Inflammatory macrophage treated with lipopolysaccharide for 4 hours (primary cell): ENCODE measurements around the gene ZFAND3.
"Not testable (repeated sequence)": the region's sequence is repeated elsewhere in the genome, so short reads cannot be mapped to it uniquely, and the experiment has no call there.

Source experiments
- DNase-seq: peaks from one replicate; pipeline ENCODE4 v3.0.0-alpha.2; 2020

The ZFAND3 gene

DNA sequence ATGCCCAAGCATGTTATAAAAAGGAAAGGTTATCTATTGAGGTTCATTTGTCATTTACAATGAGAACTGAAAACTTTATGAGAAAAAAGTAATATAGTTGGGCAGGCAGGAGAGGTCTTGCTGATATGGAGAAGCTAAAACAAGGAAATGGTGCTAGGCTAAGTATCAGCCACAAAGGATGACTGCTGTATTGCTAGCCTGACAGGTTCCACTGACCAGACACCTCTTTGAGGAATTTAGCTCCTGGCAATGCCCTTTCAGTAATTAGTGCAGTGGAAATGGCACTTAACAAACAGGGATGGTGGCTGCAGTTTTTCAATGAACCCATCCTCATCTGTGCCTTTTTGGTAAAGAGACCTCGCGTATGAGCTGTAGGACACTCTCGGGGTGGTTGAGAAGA is 284.4 kb downstream of the ZFAND3 start:
- no peak for DNase-seq

DNA sequence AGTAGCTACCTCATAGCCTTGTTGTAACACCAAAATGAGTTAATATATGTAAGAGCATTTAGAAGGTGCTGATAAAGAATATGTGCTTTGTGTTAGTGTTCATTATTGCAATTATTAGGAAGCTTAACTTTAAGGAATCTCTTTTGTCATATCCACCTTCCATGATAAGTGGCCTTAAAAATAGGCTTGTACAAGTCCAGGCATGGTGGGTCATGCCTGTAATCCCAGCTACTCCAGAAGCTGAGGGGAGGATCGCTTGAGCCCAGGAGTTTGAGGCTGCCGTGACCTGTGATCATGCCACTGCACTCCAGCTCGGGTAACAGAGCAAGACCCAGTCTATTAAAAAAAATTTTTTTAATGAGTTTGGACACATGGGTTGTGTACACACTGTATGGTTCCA is 285.5 kb downstream of the ZFAND3 start:
- no peak for DNase-seq

DNA sequence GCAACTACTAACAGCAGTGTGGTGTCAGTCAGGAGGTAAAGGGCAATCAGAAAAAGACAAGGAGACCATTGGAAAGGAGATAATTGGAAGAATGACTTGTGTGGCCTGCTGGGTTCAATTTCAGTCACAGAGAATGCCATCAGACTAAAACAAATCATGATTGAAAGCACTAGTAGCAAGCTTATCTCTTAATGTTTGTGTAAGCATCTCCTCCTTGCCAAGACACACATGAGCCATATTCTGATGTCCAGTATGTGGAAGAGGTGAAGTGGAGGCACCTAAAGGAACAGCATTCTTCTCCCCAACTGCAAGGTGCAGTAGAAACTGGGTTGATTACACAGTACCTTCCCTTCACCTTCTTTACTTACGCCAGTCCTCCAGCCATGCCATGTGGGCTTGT is 287.5 kb downstream of the ZFAND3 start:
- DNase-seq: no peak

DNA sequence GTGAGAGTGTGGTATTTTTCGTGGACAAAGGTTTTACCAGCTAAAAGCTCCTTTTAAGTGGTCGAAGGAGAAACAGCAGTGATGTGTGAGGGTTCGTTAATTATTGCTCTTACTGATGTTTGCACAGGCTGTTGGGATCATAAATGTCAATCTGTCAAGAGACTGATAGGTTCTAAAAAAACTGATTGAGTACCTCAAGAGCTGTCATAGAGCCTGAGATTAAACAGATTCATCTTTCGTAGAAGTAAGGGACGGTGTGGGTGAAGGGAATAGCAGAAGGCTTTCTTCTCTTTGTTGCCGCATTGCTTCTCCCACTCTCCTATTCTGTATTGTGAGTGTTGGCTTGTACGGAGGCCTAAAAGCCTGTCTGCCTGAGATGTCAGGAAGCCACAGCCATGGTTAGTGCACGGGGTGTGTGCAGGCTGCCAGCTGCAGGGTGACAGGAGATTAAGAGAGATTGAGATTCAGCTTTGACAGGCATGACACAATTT is 291.0 kb downstream of the ZFAND3 start:
- DNase-seq: no peak

DNA sequence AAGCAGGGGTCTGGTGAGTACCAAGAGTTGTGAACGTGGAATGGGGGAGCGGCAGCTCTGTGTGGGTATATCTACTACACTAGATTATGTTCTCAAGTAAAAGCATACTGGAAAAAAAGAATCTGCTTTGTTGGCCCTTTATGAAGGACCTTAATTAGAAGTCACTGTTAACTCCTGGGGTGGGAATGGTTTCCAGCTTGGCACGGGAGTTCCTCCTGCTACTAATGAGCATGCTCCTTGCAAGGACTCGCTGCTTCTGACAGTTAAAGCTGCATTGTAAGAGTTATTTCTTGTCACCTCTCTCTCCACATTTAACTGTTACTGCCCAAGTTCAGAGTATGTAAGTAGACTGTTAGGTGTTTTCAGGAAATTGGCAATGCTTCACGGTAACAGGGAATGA is 292.7 kb downstream of the ZFAND3 start:
- no peak for DNase-seq

DNA sequence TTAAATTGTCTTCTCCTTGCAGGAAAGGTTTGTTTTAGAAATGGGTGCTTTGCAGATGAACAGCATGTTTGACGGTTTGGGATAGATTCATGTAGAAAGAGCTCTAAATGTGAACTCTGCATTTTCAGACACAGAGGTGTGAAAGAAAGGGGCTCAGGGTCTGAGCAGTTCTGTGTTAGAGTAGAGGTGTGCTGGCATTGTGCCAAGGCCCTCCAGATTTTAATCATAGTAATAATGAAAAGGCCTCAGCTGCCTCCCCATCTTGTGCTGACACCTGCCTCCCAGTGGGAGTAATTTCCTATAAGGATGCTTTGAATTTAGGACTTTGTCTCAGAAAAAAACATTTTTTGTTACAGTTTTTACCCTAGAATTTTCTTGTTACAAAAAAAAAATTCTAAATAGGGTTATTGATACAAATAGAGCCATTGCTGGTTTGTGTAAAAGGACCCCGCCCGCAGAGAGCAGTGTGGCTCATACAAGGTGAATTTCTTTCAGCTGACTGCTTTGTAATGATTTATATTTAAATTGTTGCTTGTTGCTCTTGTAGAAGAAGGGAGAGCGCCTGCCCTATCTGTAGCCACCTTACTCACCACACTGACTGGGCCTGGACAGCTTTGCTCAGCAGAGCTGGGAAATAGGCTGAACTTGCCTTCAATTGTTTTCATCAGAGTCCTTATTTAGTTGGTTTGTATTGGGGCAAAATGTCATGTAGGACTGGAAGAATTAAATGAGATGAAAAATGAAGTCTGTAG is 294.5 kb downstream of the ZFAND3 start:
- no peak for DNase-seq

DNA sequence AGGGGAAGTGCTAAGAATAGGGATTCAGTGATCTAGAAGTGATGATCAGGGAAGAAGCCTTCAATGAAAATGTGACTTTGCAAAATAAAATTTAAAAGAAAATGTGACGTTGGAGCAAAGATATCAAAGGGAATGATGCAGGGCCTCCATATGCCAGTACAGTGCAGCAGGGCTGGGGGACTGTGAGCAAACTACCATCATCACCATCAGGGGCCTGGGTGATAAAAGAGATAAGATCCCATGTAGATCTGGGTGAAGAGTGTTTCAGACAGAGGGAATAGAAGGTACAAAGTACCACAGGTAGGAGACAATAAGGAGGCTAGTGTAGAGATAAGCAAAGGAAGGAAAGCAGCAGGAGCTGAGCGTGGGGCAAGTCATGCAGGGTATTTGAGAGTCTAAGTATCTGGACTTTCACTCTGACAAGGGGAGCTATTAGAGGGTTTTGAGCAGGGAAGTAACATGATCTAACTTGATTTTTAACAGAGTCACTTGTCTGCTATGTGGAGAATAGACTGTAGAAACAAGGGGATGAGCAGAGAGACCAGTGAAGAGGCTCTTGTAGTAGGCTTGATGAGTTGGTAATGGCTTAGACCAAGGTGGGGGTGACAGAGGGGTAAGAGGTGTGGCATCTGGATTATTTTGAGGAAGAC is 295.6 kb downstream of the ZFAND3 start:
- no peak for DNase-seq

DNA sequence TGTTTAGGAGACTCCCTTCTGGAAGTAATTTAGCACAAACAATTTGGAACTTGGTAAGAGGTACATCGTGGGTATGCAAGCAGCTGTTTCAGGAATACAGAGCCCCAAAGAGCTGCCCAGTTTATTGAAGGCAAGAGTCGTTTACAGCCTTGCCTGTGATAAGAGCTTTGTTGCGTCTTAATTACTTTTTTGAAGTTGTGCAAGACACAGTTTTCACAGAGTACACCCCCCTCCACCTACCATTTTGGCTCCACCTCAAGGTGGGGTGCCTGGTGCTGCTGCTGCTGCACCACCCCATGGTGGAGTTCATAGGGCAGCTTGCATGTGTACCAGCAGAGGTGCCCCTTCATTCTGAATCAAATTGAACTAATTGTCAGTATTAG is 296.1 kb downstream of the ZFAND3 start:
- no peak for DNase-seq

DNA sequence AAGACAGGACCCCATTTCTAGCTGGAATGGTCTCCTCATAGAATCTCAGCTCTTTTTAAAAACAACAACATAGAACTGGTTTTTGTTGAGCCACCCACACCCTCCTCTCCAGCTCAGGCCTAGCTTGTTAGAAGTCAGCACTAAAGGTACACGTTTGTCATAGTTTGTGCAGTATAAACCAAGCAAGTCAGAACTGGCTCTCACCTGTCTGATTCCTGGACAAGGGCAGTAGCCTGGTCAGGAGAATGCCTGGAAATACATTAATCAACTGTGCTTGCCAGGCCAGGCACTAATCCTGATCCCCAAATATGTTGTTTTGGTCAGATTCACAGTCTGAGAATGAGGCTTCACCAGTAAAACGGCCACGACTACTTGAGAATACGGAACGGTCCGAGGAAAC is 296.7 kb downstream of the ZFAND3 start:
- no peak for DNase-seq

DNA sequence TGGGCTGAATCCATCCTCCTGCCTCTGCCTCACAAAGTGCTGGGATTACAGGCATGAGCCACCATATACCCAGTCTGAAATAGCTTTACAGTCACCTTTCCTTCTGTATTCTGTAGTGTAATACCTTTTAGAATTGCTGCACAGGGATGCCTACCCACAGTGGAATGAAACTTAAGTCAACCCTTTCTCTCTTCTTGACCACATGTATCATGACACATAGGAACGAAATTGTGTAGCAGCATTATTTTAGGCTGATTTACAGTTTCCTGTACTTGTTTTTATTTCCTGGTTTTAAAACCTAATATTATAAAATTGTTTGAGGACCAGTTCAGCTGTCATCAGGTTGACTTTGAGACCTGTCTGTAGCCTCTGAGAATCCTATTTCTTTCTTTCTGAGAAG is 297.8 kb downstream of the ZFAND3 start:
- DNase-seq: no peak

DNA sequence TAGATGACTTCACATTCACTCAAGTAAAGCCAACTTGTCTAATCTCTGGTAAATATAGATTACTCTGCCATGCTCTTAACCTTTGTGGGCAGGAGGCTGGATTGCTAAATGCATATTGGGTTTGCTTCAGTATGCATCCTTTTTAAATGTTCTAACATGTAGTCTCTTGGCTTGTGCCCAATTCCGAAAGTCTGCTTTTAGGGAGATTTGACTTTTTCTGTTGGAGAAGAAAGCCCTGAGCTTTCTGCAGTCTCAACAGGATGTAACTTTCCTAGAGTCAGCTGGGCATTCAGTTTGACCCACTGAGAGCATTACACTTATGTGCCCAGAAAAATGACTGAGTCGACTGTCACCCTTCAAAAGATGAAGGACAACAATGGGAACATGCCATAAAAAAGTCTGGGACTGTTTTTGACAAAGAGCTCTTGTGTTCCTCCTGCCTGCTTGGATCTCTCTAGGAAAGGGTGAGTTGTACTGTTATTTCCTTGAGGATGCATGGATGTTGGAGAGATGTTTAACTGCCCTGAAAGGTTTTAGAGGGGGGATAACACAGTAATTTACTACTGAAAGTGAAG is 299.4 kb downstream of the ZFAND3 start:
- DNase-seq: no peak

DNA sequence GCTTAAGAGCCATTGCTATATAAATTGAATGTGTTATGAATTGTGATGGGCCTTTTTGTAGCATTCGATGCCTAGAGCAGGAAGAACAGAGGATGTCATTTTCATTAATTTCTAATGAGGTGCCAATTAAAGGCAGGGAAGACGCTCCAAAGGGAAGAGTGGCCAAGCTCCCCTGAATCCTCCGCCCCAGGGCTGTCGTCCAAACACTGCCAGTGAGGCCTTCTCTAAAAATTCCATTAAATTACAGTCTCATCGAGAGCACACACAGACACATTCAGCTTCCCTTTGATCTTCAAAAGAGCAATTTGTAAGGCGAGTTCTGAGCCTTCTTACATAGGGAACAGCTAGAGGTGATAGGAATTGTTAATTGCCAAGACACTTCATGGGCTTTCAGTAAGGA is 300.0 kb downstream of the ZFAND3 start:
- no peak for DNase-seq

DNA sequence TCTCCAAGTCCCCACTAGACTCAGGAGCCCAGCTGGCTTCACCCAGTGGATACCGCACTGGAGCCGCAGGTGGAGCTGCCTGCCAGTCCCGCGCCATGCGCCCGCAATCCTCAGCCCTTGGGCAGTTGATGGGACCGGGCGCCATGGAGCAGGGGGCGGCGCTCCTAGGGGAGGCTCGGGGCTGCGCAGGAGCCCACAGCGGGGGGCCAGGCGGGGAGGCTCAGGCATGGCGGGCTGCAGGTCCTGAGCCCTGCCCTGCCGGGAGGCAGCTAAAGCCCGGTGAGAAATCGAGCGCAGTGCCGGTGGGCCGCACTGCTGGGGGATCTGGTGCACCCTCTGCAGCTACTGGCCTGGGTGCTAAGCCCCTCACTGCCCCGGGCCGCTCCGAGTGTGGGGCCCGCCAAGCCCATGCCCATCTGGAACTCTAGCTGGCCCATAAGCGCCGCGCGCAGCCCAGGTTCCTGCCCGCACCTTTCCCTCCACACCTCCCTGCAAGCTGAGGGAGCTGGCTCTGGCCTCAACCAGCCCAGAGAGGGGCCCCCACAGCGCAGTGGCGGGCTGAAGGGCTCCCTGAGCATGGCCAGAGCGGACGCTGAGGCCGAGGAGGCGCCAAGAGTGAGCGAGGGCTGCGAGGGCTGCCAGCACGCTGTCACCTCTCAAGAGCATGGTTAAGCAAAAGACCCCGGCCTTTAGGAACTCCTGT is 304.8 kb downstream of the ZFAND3 start:
- DNase-seq: not testable (repeated sequence)

DNA sequence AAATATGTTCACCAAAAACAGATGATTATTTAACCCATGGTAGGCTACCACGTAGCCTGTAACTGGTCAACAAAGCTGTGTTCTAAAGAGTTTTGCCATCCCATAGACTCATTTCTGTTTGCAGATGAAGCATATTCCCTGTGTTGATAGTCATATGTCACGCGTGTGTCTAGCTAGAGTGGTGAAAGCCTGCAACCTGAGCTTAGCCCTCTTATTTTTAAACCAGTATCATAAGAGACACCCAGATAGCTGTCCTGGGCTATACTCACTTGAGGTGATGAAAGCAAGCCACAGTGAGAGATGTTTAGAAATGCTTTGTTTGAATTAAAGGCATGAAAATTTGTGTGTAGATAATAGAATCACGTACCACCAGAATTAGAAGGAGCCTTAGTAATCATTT is 307.8 kb downstream of the ZFAND3 start:
- no peak for DNase-seq

DNA sequence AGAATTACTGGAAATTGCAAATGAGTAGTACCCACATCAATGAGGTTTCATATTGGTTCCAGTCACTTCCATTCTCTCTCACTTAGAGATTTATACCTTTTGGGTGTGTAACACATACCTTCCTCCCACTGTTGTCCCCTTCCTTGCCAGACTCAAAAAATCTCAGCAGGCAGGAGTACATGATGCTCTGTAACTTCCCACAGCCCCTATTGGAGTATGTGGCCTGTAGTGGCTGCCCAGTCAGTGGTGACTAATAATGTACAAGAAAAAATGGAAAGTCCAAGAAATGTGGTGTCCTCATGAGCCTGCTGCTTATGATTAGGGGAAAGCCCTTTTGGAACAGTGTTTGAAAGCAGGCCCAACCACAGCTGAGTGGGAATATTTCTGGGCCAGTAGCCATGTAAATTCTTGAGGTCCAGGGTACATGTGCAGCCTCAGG is 312.0 kb downstream of the ZFAND3 start:
- peak; percentile 92 for DNase-seq

DNA sequence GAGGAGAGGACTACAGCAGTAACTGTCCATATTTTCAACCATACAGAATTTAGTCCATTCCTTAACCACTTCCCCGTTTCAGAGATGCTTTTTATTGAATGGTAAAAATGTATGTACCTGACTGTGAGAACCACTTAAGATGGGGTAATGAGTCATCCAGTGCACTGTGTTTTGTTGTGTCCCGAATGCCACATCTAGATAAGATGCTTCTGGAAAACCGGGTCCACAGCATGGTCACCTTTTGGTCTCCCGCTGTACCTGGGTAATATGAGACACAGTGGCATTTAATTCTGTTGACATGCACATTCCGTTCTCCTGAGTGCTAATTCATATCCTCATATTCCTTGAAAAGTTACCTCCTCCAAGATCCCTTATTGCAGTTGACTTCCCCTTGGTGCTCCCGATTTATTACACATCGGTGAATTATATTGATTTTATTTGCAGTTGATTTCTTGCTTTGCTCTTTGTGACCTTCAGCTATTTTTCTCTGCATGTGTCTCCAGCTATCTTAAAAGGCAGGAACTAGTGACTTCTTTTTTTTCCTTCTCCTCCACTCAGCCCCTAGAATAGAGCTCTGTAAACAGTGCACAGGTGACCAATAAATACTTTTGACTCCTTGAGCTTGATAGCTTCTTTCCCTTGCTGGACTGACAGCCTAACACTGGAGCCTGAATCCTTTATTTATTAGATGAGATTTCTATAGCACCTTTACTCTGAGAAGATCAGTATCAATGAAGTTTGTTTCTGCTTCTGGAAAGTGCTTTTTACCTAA is 314.6 kb downstream of the ZFAND3 start:
- no peak for DNase-seq

DNA sequence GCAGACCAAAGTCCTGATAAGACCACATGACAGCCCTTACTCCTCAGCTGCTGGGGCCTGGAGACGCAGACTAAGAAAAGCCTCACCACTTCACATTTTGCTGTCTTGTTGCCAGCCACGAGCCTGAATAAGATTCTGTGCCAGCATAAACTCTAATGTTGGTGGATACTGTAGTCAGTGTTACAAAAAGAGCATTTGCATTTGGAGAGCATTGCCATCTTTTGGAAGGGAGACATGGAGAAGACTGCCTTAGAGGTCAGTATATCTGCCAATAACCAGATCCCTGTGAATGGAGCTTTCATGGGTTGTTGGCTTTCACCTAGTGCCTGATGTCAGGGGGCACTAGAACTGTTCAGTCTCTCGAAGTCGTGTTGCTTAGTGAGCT is 315.2 kb downstream of the ZFAND3 start:
- no peak for DNase-seq

DNA sequence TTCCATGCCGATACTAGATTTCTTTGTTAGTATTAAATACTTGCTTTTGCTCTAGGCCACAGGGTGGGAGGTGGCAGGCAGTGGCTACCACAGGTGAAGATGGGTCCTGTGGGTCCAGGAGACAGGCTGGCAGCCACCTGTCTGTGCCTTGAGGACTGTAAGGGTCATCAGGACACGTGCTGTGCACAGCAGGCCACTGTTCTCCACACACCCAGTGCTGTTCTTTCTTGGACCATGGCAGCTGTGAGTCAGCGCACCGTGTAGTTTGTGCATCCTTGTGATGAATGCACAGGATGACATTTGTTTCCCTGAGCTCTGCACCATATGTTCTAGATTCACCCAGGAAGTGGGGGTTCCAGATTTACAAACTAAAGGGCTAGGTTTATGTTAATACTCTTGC is 317.0 kb downstream of the ZFAND3 start:
- DNase-seq: no peak

DNA sequence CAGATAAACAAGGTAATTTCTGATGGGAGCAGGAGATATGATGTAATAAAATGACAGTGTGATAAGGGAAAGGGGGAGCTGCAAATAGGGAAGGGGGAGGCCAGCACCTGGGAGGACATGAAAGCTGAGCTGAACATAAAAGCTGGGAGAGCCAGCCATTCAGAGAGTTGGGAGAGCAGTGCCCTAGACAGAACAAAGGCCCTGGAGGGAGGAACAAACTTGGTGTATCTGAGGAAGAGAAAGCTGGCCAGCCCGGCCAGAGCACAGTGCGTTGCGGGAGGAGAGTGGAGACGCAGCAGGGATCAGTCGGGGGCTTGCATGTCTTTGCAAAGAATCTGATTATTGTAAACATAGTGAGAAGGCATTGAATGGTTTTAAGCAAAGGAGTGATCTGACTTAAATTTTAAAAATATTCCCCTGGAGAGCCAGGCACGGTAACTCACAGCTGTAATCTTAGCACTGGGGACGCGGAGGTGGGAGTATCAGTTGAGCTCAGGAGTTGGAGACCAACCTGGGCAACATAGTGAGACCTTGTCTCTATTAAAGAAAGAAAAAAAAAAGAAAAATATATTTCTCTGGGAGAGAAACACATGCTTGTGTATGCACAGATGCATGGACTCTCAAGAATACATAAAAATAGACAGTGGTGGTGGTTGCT is 318.2 kb downstream of the ZFAND3 start:
- no peak for DNase-seq

DNA sequence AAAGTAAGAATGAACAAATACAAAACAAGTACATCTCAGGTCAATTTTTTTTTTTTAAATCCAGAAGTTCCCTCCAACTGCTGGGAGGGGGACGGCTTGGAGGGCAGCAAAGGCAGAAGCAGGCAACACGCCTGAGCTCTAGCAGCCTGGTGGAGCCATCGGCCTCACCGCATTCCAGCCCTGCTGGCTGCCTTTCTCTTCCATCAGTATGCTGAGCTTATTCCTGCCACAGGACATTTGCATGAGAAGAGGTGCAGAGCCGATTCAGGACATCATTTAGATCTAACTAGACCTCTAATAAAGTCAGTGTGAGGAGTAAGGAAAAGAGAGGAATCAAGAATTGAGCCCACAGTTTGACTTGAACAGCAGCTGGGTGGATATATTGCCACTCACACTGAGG is 318.8 kb downstream of the ZFAND3 start:
- no peak for DNase-seq

DNA sequence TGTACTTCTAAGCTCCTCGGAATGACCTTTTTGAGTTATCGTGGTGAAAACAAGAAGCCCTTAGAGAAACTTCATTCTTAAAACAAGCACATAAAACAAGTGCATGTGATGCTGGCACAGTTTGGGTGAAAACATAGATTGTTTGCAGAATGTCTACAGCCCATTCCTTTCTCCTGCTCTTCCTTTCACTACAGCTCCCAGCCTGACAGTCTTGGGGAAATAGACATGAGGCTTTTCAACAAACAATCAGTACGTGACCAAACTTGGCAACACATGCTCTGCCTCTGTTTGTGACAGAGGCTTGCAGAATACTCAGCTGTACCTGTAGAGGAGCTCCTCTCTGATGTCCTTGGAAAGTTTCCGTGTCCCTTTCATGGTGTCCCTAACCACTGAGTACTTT is 321.6 kb downstream of the ZFAND3 start:
- DNase-seq: no peak

DNA sequence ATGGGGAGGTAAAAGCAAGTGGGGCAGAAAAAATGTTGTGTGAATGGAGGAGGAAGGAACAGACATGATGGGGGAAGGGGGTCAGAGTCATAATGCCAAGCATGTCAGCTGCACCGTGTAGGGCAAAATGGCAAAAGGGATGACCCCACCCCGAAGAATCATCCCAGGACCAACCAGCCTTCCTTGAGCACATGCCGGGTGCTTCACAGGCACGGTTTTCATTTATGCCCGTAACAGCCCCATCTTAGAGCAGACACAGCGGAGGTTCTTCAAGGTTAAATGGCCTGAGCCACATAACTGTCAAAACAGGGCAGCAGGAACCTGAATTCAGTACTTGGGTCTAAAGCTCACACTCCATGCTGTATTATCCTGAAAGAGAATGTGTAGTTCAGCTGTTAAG is 322.2 kb downstream of the ZFAND3 start:
- no peak for DNase-seq
